C1 segment of cervical spinal cord (tissue), 14 donors: ENCODE measurements around the gene MCF2L2.

Source experiments
- DNase-seq, 14 donors: peaks; one replicate each; lab custom pipeline; 2025; lab: John Stamatoyannopoulos, UW

MCF2L2 gene

GRCh38 chr3:183129243-183129642 is 299.2 kb downstream of the MCF2L2 start:
- no peak for DNase-seq

GRCh38 chr3:183128709-183129108 is 299.7 kb downstream of the MCF2L2 start:
- DNase-seq, result no peak
